NCI-H748 (cell line): ENCODE measurements around the gene ETV7.
"Not testable (repeated sequence)": the region's sequence is repeated elsewhere in the genome, so short reads cannot be mapped to it uniquely, and the experiment has no call there.

Experiments
- DNase-seq: peaks from one replicate; lab custom pipeline; 2025; ENCODE audit not compliant: unreplicated experiment; lab: John Stamatoyannopoulos, UW

Gene ETV7

DNA sequence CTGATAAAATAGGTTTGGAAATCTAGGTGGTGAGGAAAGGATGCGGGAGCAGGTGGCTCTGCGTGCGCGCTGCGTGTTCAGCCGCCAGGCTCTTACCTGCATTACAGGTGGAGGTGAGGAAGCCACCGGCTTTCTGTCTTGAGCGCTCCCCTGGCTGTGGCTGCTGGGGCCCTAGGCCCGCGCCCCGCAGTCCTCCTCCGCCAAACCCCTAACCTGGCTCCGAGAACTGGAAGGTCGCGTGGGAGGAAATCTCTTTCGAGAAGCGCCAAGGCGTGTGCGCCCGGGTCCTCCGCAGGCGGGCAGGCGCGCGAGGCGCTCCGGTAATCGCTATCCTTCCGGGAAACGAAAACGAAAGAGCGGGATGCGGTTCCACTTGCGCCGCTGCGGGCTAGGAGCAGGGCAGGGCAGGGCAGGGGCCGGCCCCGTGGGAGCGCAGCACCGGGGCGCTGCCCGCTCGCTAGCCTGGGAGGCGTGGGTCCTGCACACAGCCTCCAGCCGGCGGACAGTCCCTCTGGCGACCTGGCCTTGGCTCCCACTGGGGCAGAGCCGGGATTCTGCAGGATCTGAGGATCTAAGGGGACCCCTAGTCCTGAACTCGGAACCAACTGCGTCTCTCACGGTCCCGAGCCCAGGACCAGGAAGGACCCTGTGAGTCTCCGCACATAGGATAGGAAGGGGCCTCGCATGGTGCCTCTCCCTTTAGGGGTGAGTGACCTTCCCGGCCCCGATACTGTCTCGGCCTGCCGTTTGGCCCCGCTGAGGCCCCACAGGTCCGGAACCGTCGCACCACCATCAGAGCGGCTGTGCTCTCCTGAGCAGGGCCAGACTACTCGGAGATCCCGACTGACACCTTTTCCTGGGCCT, at the start of gene ETV7:
Gene ETV7, minus strand, starts transcription at position 230 of the 864 bp plus-strand sequence. Its CDS starts 128 bp downstream, at position 102.
- peak; percentile 64 for DNase-seq

DNA sequence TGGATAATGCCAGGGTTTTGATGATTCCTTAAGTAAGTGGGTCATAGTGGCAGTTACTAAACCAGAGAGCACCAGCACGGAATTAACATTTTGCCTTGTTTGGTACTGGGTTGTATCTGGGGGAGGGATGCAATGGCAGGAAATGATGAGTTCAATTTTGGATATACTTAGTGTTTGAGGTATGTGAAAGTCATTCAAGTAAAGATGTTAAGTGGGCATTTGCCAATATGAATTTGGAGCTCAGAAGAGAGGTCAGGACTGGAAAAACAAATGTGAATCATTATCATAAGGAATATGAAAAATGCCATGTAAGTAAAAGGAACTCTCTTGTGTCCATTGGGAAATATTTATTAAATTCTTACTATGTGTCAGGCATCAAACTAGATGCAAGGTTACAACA, 49.0 kb upstream of the ETV7 start:
- DNase-seq, result no peak

DNA sequence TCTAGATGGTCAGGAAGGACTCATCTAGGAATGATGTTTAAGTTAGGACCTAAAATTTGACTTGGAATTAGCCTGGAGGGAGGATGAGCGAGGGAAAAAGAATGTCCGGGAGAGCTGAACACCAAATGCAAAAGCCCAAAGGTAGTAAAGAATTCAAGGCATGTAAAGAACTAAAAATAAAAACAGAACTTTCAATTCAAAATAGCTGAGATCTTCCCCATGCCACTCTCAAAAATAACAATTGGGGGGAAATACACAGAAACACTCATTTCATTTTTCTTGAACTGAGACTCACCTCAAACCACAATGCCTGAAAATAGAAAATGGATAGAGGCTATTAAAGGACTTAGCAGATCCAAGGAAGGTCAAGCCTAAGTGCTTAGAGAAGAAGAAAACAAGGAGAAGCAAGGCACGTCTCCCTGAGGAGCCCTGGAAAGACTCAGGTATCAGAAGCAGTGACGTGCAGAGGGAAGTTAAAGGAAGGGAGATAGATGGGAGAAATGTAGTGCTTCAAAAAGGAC, 44.7 kb upstream of the ETV7 start:
- no peak for DNase-seq

DNA sequence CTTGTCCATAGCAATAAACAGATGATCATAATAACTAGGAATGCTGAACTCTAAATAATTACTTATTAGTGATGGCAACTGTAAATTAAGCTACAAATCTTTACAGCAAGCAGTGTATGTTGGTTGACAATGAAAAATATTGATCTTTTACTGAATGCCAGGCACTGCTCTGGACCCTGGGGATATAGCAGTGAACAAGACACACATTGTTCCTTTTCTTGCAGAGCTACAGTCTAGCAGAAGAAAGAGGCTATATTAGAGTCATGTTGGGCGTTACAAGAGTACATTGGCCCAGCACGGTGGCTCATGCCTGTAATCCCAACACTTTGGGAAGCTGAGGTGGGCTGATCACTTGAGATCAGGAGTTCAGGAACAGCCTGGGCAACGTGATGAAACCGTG, 43.7 kb upstream of the ETV7 start:
- DNase-seq, result no peak

DNA sequence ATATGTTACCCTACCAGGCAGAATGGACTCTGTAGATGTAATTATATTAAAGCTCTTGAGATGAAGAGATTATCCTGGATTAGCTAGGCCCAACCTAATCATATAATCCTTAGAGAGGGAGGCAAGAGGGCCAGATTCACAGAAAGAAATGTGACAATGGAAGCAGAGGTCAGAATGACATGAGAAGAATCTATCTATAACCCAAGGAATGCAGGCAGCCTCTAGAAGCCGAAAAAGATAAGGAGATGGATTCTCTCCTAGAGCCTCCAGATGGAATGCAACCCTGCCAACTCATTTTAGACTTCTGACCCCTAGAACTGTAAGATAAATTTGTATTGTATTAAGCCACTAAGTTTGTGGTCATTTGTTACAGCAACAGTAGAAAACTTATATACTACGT, 42.9 kb upstream of the ETV7 start:
- no peak for DNase-seq

DNA sequence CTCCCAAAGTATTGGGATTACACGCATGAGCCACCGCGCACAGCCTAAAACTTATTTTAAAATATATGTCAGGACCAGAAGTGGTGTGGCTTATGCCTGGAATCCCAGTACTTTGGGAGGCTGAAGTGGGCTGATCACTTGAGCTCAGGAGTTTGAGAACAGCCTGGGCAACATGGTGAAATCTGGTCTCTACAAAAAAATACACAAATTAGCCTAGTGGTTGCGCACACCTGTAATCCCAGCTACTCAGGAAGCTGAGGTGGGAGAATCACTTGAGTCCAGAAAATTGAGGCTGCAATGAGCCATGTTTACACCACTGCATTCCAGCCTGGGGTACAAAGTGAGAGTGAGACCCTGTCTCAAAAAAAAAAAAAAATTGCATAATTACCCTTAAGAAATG, 41.4 kb upstream of the ETV7 start:
- peak; percentile 16 for DNase-seq

DNA sequence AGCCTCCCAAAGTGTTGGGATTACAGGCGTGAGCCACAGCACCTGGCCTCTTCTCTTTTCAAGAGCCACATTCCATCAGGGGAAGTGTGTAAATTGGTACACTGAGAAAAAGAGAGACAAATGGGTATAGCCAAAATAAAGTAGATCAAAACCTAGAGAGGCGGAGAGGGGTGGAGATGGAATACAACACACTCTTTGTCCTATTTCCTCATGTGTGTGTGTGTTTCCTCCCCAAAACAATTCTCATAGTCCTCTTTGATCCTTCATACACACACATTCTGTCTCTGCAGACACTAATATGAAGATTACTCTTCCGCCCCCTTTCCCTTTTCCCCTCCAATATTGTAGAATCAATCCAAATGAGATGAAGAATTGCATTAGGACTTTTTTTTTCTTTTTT, 39.2 kb upstream of the ETV7 start:
- no peak for DNase-seq

DNA sequence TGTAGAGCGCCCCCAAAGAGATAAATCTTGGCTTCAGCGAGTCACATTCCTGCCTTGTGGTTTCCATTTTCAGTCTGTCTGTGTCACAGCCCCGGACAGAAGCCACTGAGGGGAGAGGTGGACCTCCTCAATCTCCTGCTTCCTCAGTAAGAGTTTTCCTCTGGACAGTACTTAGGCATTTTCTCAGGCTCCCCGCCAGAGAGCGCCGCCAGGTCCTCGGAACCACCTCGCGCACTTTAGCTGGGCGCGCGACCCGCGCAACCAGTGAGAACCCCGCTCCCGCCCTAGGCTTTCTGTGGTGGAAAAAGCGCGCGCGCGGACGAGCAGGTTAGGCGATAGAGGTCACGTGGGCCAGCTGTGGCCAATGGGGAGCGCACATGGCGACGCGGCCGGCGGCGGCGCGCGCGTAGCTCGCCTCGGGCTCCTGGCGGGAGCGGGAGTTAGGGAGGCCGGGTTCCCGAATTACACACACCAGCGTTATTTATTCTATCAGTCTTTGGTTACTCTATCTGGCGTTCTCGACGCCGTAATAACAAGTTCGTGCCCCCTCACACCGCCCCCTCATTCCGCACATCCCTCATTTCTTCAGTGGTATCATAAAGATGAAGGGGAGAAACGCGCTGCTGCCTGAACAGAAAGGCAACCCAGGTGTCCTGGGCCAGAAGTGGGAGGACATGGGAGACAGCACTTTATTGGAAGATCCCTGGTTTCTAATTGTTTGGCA, 35.8 kb upstream of the ETV7 start:
- DNase-seq, result peak; percentile 100

DNA sequence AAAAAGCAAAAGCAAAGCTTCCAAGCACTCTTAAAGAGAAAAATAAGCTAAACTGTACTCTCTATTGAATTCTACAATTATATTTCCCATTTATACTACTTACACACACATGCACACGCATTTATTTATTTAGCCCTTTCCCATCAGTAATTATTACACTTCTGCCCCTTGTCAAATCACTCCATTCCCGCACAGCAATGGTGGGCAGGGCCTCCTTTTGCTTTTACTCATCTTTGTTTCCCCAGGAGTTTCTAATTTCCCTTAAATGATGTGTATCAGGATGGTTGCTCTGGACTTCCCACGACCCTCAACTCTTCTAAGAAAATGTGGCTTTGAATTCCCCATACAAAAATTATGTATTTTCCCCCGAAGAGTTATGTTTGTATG, 35.2 kb upstream of the ETV7 start:
- DNase-seq, result no peak

DNA sequence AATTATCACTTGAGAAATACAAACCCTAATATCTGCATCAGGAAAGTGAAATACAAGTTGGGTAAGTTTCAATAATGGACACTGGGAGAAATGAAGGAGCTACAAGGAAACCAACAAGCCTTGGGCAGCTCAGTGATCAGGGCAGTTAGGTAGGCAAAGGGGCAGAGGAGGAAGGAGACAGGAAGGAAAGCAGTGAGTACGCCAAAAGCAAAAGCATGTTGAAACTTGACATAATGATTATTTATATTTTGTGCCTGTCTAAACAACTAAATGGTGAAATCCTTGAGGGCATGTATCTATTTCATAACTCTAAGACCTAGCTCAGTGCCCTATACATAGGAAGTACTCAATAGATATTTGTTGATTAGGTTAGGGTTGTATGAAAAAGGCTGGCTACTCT, 31.8 kb upstream of the ETV7 start:
- DNase-seq, result no peak

DNA sequence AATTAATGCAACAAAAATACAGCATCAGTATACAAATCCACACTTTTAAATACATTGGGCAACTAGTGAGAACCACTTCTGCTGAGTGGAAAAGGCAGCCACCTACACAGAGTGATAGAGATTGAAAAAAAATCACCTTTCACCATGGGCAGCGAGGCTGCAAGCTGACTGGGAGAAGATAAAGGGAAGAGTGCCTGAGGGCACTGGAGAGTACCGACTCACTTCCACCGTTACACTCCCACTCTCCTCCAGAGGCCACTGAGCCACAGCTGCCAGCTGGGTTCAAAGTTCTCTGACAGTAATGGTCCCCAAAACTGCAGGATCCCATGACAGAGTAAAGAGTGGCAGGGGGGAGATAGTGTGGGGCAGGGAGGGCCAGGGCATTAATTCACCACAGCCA, 31.1 kb upstream of the ETV7 start:
- no peak for DNase-seq

DNA sequence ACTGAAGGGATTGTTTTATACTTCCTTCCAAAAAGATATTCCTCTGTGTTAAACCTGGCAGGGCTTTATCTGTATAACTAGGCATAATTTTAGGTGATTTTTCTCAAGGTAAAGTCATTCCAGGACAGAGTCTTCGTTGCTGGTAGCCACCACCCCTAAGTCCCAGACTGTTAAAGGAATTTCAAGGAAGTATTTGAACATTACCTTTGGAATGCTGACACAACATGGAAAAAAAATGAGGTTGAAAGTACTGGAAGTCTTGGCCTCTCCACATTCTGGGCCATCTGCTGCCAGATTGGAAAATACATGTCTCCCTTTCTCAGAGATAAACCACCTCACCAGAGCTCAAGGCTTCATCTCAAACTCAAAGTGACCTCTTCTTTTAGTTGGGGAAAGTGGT, 27.0 kb upstream of the ETV7 start:
- DNase-seq, result no peak

DNA sequence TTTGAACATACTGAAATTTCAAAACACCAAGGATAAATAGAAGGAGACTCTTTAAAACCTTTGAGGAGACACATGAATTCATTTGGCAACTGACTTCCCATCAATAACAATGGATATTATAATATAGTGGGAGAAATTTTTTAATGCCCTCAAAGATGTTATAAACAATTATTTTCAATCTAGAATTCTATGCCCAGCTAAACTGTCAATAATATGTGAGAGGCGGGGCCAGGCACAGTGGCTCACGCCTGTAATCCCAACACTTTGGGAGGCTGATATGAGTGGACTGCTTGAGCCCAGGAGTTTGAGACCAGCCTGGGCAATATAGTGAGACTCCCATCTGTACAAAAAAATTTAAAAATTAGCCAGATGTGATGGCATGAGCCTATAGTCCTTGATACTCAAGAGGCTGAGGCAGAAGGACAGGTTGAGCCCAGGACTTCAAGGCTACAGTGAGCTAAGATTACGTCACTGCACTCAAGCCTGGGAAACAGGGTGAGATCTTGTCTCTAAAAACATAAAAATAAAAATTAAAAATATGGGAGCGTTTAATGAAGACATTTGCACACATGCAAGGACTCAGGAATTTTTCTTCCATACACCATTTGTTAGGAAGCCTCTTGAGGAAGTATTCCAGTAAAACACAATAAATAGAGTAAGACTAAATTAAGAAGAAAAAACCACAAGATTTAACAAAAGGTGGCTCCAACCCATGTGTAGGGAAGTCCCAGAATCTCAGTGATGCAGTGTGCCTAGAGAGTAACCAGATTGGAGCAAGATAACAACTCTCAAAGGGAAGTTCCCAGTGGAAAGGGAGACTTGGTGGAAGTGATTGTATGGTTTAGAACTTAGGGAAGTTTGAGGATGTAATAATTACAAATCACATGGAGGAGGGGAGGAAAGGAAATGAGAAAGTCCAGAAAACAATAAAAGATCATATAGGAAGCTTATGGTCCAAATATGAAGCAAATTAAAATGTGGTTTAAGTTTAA, 26.3 kb upstream of the ETV7 start:
- DNase-seq, result no peak

DNA sequence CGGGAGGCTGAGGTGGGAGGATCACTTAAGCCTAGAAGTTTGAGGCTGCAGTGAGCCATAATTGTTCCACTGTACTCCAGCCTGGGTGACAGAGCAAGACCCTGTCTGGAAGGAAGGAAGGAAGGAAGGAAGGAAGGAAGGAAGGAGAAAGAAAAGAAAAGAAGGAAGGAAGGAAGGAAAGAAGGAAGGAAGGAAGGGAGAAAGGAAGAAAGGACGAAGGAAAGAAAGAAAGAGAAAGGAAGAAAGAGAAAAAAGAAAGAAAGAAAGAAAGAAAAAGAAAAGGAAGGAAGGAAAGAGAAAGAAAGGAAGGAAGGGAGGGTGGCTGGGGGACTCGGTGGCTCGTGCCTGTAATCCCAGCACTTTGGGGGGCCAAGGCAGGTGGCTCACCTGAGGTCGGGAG, 22.2 kb upstream of the ETV7 start:
- DNase-seq, result not testable (repeated sequence)

DNA sequence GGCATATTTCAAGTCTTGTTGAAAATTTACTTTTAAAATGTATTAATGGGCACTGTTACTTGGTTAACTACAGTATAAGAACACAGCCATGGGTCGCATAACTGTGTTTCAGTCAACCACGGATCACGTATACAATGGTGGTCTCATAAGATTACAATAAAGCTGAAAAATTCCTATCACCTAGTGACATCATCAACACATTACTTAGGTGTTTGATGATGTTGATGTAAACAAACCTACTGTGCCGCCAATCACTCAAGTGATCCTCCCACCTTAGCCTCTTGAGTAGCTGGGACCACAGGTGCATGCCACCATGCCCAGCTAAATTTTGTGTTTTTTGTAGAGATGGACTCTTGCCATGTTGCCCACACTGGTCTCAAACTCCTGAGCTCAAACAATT, 16.7 kb upstream of the ETV7 start:
- DNase-seq, result no peak

DNA sequence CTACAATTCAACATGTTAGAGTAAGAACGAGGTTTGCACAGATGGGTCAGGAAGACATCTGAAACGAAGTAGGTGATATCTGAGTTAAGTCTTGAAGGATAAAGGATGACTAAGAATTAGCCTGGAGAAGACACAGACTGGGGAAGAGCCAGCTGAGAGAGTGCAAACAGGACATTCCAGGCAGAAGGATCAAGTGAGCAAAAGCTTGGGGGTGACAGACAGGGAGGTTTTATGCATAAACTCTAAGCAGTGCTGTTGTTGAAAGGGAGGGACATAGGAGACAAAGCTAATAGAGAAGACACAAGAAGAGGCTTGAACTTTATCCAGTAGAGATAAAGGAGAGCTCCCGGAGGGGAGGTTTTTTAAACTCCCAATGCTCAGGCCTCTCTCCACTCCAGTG, 15.0 kb upstream of the ETV7 start:
- no peak for DNase-seq

DNA sequence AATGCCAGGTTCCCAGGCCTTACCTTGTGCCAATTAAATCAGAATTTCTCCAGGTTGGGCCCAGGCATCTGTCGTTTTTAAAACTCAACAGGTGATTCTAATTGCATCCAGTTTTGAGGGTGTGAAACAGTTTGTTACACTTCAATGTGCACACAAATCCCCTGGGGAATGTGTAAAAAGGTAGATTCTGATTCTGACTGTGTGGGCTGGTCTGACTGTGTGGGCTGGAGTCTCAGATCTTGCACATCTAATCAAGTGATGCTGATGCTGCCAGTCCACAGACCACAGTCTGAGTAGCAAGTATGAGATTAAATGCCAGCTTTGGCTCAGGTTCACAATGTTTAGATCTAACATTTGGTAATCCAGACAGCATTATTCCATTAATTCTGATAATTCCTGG, 12.5 kb upstream of the ETV7 start:
- DNase-seq, result no peak

DNA sequence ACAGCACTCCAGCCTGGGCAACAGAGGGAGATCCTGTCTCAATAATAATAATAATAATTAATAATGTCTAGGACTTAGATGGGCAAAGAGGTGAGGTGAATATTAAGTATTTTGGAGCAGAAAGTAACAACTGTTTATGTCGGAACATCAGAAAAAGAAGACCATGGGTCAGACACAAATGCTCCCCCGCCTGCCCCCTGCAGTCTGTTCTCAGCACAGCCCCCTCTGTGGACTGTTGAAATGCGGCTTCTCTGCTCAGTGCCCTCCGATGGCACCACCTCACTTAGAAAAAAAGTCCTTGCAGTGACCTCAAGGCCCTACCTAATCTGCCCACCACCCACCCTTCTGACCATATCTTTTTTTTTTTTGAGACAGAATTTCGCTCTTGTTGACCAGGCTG, 5.2 kb upstream of the ETV7 start:
- no peak for DNase-seq

DNA sequence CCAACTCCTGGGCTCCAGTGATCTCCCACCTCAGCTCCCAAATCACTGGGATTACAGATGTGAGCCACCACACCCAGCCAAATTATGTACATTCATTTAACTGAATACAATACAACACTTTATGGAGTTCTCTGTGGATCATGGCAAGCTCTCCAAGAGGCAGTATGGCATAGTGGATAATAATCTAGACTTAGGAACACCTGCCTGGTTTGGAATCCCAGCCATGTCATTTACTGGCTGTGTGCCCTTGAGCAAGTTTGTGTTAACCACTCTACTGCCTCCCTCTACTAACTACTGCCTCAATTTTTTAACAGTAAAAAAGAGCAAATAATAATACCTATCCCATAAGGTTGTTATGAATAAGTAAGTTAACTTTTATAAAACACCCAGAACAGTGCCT, 1.9 kb upstream of the ETV7 start:
- DNase-seq, result peak; percentile 13

DNA sequence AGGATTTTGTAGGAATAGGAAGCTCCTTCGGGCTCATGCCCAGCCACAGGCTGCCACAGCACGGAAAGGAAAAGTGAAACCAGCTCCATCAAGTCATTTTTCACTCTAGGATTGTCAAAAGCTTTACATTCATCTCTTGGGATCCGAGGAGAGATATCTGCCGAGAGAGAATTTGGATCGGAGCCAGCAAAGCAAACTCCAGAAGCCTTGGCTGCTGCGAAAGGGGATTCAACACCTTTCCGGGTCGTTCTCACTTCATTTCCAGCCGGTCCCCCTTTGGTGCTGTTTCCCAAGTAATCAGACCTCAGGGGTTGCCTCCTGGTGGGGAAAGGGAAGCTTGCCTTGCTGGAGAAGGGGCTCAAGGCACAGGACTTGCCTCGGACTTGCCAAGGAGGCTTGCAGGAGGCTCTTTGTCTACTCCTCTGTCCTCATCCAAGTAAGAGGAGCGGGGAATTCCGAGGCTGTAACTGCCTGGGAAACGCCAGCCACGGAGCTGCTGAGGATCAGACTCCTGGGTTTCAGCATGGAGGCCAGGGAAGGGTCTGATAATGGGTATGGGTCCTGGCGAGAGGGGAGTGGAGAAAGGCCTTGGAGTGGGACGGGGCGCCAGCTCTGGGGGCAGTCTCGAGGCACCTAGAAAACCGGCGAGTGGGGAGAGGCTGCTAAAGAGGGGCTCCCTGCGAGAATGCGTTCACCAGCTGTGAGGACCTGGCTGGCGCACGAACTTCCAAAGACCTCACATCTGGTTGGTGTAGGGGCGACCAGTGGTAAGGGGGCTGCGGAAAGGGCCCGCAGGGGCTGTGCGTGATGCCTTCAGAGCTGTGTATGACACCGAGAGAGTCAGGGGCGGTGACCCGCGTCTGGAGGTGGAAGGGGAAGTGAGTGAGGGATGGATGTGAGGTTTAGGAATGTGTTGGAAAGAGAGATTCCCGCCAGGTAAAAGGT, 702 bp downstream of the ETV7 start:
- DNase-seq, result peak; percentile 68
